GM18867 (cell line): ENCODE results near the gene DNAJC4.
A peak's percentile ranks its signal among the peaks of the same experiment; 100 is the strongest.

Experiments used
- ATAC-seq: cut with Tn5 transposase; IDR thresholded peaks from one replicate; pipeline ENCODE4 v1.9.1; 2021; ENCODE audit warnings: mild to moderate bottlenecking, moderate library complexity; ENCODE audit not compliant: unreplicated experiment

DNAJC4 gene

DNA sequence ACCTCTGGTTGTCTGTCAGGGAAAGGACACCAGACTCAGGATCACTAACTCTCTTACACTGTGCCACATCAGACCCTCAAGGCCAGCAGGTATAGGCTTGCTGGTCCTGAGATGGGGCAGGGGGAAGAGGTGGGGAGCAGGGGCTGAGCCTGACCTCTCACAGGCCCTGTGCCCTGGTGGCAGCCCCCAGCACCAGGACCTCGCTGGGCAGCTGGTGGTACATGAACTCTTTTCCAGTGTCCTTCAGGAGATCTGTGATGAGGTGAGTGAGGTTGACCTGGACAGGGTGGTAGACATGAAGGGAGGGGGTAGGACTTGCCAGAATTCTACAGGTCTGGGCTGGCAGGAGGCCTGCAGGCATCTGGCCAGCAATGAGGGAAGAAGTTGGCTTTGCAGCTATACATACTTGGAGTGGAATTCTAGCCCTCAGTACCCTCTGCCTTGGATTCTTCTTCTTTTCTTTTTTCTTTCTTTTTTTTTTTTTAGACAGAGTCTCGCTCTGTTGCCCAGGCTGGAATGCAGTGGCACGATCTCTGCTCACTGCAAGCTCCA, 2.9 kb upstream of the DNAJC4 start:
- no peak for ATAC-seq

DNA sequence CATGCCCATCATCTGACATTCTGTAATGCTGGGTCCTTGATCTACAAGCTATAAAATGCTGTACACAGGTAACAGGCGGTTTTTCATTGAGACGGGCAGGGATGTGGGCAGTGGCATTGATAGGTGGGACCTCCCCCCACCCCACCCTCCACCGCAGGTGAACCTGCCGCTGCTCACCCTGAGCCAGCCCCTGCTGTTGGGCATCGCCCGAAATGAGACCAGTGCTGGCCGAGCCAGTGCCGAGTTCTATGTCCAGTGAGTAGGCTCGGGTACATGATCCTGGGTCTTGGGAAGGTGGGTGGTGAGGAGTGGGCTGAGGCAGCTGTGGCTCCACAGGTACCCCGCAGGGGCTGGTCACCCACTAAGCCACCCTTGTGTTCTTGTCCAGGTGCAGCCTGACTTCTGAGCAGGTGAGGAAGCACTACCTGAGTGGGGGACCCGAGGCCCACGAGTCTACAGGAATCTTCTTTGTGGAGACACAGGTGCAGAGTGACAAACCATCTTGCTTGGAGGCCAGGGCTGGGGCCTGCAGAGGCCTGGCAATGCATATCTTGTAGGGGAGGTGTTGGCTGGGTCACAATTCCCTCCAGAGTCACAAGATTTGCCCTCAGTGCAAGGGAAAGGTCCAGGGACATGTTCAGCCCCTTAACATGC, 1.1 kb upstream of the DNAJC4 start:
- no peak for ATAC-seq

DNA sequence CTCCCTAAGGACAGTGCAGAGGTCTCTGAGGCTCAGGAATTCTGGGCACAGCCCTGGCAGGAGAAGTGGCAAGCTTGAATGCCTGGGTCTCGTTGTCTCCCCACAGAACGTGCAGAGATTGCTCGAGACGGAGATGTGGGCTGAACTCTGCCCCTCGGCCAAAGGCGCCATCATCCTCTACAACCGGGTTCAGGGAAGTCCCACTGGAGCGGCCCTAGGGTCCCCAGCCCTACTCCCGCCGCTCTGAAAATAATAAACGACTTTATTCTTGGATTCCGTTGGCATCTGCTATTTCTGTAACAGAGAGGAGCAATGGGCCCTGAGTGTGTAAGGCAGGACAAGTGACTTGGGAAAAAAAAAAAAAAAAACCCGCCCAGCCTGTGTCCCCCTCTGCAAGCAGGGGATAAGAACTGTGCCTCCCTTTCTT, 591 bp upstream of the DNAJC4 start:
- ATAC-seq = no peak

DNA sequence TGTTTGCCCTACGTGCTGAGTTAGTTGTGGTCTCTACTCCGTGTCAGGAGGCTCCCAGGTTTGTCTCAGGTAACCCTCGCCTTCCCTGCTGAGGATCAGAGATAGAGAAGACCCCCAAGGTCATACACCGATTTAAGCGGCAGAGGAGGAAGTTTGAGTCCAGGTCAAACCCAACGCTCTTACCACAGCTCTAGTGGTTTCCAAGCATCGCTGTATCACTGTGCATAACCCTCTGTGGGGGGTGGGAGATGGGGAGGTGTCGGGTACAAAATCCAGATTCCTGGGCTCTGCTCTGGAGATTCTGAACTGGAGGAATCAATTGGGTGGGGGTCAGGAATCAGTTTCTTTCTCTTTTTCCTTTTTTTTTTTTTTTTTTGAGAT, 627 bp downstream of the DNAJC4 start:
- ATAC-seq = no peak

DNA sequence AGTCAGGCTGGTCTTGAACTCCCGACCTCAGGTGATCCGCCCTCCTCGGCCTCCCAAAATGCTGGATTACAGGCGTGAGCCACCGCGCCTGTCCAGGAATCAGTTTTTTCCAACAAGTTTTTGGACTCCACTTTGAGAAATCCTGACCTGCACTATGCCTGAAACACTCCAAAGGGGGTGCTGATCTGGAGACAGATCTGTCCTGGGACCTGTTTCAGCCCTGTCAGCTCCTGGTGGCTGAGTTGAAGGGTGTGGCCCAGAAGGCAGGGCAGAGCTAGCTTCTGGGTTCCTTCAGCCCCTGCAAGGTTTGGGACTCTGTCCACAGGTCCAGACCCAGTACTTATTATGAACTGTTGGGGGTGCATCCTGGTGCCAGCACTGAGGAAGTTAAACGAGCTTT, 1.2 kb downstream of the DNAJC4 start:
- no peak for ATAC-seq

DNA sequence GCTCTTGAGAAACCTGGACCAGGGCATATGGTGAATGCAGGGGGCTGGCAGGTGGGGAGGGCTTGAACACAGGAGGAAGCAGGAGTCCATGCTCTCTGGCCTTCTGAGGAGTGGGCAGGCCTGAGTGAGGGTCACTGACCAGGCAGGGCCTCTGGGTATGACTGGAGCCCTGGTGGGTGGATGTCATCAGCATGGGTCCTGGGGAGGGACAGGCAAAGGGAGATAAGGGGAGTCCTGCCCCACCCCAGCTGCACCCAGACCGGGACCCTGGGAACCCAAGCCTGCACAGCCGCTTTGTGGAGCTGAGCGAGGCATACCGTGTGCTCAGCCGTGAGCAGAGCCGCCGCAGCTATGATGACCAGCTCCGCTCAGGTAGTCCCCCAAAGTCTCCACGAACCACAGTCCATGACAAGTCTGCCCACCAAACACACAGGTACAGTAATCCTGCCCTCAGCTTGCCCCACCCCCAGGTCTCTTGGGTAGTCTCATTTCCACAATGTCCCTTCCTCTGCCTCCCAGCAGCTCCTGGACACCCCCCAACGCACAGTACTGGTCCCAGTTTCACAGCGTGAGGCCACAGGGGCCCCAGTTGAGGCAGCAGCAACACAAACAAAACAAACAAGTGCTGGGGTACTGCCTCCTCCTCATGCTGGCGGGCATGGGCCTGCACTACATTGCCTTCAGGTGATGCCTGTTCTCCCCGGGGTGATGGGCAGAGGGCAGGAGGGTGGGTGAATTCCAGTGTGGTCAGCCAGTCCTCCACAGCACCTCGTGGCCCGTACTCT, 2.0 kb downstream of the DNAJC4 start:
- no peak for ATAC-seq

DNA sequence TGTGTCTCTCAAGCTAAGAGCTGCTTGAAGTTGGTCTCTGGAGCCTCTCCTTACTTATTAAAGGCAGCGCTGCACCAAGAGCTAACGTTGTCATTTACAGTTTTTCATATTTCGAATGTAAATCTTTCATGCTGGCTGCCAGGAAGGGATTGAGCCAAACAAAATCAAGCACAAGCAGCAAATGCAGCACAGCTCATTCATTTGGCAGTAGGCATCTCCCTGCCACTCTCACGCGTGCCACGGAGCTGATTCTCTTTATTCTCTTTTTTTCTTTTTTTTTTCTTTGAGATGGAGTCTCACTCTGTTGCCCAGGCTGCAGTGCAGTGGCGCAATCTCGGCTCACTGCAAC, 2.6 kb downstream of the DNAJC4 start:
- no peak for ATAC-seq

DNA sequence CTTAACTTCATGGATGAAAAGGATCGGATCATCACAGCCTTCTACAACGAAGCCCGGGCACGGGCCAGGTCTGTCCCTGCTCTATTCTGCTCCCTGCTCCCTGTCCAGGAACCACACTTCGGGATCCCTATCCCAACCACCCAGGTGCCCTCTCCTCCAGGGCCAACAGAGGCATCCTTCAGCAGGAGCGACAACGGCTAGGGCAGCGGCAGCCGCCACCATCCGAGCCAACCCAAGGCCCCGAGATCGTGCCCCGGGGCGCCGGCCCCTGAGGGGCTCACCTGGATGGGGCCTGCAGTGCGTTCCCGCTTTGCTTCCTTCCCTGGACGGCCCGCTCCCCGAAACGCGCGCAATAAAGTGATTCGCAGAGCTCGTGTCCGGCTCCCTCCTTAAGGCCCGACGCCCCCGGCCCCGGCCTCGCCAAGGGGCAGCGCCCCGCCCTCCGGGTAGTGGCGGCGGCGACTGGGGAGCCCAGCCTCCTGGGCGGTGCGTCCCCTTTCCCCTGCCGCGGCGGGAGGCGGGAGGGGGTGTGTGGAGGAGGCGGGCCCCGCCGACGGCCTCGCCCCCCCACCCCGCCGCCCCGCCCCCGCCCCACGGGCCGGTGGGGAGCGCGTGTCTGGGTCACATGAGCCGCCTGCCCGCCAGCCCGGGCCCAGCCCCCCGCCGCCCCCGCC, 3.7 kb downstream of the DNAJC4 start, which contains the start of gene VEGFB:
Gene VEGFB, plus strand, starts transcription at position 672 of the 674 bp plus-strand sequence. CDS start 250 bp downstream, outside the sequence.
- peak; percentile 34 for ATAC-seq

DNA sequence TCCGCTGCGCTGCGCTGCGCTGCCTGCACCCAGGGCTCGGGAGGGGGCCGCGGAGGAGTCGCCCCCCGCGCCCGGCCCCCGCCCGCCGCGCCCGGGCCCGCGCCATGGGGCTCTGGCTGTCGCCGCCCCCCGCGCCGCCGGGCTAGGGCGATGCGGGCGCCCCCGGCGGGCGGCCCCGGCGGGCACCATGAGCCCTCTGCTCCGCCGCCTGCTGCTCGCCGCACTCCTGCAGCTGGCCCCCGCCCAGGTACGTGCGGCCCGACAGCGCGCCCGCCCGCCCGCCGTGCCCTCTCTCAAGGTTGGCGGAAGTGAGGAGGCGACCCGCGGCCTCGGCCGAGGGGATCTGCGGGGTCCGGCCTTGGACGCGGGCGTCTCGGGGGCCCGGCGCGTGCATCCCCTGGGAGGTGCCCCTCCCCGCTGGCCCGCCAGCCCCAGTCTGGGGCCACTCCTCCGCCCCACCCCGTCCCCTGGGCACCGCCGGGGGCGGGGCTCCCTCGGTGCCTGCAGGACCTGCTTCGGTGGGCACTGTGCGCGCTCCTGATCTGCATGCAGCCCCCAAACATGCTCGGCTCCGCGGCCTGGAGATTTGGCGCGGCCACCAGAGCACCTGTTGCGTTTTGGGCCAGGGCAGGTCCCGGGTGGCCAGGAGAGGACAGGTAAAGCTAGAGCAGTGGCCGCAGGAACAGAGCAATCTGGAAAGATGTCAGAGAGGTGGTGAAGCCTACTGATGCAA, 4.5 kb downstream of the DNAJC4 start:
- ATAC-seq = peak; percentile 26

DNA sequence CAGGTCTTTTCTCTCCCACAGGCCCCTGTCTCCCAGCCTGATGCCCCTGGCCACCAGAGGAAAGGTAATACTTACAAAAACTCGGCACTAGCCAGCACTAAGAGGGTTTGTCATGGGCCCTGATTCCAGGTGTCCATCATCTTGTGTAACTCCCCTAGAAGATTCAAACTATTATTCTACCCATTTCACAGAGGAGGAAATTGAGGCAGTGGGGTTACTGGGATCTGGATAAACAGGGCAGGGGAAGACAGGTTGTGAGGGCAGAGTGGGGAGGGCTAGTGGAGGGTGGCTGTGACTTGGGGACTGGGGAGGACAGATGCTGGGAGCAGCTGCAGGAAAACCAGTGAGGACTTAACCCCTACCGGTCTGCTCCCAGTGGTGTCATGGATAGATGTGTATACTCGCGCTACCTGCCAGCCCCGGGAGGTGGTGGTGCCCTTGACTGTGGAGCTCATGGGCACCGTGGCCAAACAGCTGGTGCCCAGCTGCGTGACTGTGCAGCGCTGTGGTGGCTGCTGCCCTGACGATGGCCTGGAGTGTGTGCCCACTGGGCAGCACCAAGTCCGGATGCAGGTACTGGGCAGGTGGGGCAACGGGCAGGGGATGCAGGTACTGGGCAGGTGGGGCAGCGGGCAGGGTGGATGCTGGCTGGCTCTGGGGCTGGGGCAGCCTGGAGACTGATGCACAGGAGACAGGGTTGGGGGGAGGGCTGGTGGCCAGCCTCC, 5.3 kb downstream of the DNAJC4 start:
- no peak for ATAC-seq

DNA sequence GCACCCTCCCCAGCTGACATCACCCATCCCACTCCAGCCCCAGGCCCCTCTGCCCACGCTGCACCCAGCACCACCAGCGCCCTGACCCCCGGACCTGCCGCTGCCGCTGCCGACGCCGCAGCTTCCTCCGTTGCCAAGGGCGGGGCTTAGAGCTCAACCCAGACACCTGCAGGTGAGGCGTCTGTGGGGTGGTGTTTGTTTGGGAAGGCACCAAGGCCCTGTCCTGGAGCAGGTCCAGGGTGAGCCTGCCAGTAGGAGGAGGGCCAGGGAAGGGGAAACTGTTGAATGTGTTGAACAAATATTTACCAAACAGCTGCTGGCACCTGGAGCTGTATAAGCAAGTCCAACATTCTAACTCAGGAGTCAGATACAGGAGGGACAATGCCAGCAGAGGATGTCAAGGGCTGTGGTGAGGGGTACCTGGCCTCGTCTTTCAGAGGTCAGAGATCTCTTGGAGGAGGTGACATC, 7.2 kb downstream of the DNAJC4 start:
- no peak for ATAC-seq

DNA sequence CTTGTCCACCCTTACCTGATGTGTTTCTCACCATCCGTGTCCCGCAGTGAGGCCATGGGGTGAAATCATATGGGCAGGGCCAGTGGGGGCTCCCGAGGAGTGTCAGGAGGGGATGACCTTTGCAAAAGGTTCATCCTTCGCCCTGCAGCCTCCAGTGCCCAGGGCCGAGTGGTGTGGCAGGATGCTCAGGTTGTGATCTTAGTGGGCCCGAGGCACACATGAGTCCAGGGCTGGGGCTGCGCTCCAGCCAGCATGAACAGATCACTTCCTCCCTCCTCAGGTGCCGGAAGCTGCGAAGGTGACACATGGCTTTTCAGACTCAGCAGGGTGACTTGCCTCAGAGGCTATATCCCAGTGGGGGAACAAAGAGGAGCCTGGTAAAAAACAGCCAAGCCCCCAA, 7.7 kb downstream of the DNAJC4 start:
- no peak for ATAC-seq

DNA sequence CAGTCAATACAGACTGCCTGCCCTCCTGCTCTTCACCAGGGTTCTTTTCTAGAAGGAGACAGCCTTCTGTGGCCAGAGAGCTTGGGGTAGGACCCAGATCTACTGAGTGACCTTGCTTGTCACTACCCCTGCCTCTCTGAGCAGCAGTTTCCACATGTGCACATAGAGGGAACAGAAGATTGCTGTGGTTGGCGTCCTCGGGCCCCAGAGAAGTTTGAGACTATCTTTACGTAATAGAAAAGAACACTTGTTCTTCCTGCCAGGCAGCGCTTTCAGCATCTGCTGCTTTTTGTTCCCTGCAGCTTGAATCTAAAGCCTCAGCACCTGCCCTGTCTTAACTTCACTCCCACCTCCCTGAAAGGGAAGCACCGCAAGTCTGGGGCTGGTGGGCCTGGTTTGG, 8.7 kb downstream of the DNAJC4 start:
- ATAC-seq = no peak

DNA sequence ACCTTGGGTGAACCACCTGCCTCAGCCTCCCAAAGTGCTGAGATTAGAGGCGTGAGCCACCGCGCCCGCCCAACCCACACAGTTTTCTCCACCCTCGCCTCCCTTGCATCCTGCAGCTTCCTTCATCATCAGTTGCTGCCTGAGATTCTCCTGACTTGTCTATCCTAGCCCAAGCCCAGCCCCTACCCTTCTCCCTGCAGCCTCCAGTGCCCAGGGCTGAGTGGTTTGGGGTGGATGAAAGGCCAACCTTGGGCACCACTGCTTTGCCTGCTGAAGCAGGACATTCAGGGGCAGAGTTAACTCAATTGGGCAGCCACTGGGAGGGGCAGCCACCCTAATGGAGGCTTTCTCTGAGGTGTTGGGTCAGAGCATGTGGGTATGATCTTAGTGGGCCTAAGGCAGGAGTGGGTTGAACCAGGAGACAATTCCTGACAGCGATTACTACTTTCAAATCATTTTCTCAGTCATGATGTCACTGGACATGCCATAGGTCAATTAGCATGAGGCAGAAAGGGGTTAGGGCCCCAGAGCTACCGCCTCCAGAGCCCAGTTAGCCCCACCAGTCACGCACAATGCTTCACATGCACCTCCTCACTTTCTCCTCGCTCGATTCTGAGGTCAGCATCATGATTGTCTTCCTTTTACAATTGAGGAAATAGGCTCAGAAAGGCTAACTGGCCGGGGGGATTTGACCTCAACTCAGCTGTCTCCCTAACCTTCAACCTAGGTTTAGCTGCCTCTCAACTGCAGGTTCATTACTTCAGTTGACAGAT, 9.5 kb downstream of the DNAJC4 start:
- no peak for ATAC-seq

DNA sequence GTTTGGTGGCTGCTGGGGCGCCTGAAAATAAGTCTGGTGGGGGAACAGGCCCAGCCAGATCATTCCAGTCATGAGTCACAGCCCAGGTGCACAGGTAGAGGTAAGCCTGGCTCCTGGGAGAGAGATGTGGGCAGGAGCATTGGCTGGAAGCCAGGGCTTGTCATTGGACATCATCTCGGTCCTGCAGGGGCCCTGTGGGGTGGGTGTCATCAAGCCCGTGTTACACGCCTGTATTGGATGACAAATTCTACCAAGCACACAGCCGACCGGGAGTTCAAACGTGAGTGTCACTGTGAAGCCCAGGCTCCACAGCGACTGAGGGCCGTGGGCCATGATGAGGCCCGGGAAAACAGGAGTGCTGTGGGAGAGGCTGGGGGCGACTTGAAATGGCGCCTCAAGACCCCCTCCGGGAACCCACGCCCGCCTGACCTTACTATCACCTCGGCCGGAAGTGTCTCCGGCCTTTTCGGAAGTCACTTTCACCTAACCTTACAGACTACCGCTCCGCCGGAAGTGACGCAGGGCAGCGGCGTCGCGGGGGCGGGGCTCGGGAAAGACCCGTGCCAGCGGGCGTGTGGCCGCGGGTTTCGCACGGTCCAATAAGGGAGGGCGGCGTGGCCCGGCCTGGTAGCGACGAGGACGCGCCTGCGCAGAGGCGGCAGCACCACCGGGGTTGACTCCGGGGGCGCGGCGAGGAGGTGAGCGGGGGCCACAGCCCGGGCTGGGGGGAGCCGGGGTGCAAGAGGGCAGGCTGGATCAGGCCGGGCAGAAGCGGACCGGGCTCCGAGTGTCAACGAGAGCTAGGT, 10.3 kb downstream of the DNAJC4 start, which contains the start of gene FKBP2:
Gene FKBP2, plus strand, starts transcription at position 661 of the 806 bp plus-strand sequence. CDS start 1,293 bp downstream, outside the sequence.
- peak; percentile 54 for ATAC-seq

DNA sequence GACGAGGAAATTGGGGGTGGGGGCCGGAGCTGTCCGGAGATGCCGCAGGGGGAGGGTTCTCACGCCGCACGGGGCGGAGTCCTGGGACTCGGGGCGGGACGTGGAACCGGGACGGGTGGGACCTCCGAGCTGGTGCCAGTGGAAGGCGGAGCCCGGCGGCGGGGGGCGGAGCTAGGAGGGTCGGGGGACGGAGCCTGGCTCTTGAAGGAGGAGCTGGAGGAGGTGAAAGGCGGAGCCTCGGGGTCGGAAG, 10.8 kb downstream of the DNAJC4 start:
- peak; percentile 67 for ATAC-seq

DNA sequence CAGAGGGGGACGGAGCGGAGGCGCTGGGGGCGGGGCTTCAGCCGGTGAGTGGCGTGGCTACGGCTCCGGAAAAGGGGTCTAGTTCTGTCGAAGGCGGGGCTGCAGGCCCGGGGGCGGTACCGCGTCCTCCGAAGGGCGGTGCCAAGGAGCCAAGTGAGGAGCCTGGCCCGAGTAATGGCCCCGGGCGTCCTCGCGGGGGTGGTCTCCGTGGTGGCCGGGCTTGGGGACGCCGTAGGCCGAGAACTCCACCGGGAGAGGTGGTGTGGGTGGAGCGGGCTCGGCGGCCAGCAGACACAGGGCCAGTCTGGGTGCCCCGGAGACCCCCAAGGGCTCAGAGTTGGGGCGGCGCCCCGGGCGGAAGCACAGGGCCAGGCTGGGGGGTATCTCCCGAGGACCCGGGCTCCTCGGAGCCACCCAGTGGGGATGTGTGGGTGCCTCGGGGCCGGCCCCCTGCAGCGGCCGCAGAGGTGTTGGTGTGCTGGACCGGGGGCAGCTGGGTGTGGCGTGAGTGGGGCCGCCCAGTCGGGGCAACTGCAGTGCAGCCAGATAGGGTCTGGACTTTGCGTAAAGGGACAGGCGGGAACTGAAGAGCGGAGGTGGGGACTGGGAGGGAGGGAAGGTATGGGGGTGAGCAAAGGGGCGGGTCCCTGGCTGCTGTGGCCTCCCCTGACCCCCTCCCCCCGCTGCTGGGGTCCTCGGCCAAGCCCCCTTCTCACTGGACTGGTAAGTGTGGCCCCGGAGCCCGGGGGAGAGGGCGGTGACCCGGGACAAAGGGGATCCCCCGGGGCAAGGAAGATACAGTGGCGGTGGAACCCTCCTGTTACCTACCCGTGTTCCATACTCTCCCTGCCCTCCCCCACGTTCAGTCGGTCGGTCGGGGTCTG, 11.4 kb downstream of the DNAJC4 start:
- peak; percentile 61 for ATAC-seq
